Stimulated activated CD4-positive, alpha-beta T cell treated with anti-CD3 and anti-CD28 coated beads, Interleukin-12 subunit alpha, Interleukin-12 subunit beta, amount 100 ng/mL, for 48 hours (primary cell): Measurements from ENCODE around the gene NTM.

Experiments used
- DNase-seq, 3 donors: peaks; one replicate each; pipeline ENCODE4 v3.0.0-alpha.2; 2020; ENCODE audit warnings: low read depth in 2 of 3, low spot score in 1 of 3

NTM gene

GRCh38 chr11:131543389-131544025 is 173.1 kb downstream of the NTM start:
- no peak for DNase-seq

- no peak for DNase-seq
Measured at GRCh38 chr11:131544591-131544990, 174.2 kb downstream of the NTM start.

- DNase-seq, result no peak
Measured at GRCh38 chr11:131546218-131546895, 175.9 kb downstream of the NTM start.

GRCh38 chr11:131549099-131549498 is 178.7 kb downstream of the NTM start:
- no peak for DNase-seq

GRCh38 chr11:131549770-131550169 is 179.4 kb downstream of the NTM start:
- no peak for DNase-seq

GRCh38 chr11:131560287-131560686 is 189.9 kb downstream of the NTM start:
- no peak for DNase-seq

- DNase-seq, result no peak
Measured at GRCh38 chr11:131561501-131561900, 191.1 kb downstream of the NTM start.

GRCh38 chr11:131561972-131562371 is 191.6 kb downstream of the NTM start:
- no peak for DNase-seq

GRCh38 chr11:131568318-131568717 is 197.9 kb downstream of the NTM start:
- no peak for DNase-seq

GRCh38 chr11:131571571-131571970 is 201.2 kb downstream of the NTM start:
- DNase-seq, result no peak

GRCh38 chr11:131572423-131572822 is 202.0 kb downstream of the NTM start:
- DNase-seq, result no peak

- no peak for DNase-seq
Measured at GRCh38 chr11:131579932-131580387, 209.5 kb downstream of the NTM start.

GRCh38 chr11:131580476-131580875 is 210.1 kb downstream of the NTM start:
- no peak for DNase-seq

- no peak for DNase-seq
Measured at GRCh38 chr11:131581046-131581445, 210.6 kb downstream of the NTM start.

- DNase-seq, result no peak
Measured at GRCh38 chr11:131582021-131582525, 211.7 kb downstream of the NTM start.

- no peak for DNase-seq
Measured at GRCh38 chr11:131583421-131583820, 213.0 kb downstream of the NTM start.

- no peak for DNase-seq
Measured at GRCh38 chr11:131583938-131584337, 213.5 kb downstream of the NTM start.

GRCh38 chr11:131584785-131585592 is 214.6 kb downstream of the NTM start:
- DNase-seq, result no peak

GRCh38 chr11:131588057-131588456 is 217.6 kb downstream of the NTM start:
- DNase-seq, result no peak

- DNase-seq, result no peak
Measured at GRCh38 chr11:131591051-131591461, 220.6 kb downstream of the NTM start.

- DNase-seq, result no peak
Measured at GRCh38 chr11:131592152-131592551, 221.7 kb downstream of the NTM start.

- DNase-seq, result no peak
Measured at GRCh38 chr11:131592734-131593133, 222.3 kb downstream of the NTM start.
